HepG2 (cell line): Measurements from ENCODE around the gene KIAA1549.

Source experiments
- EP300 ChIP-seq, 3 experiments: sonication (generic) in 1 of 3; formaldehyde crosslinking in 1 of 3; IDR thresholded peaks; 2 replicates each; pipeline versions ENCODE4 v1.5.1 to v1.6.1; 2011 to 2020; ENCODE audit warnings: low read depth in 2 of 3, low read length in 2 of 3, borderline replicate concordance in 1 of 3, improper control_type of control experiment in 1 of 3, mild to moderate bottlenecking in 1 of 3, missing genetic modification reagents in 1 of 3, moderate library complexity in 1 of 3
- ZNF34 ChIP-seq: sonication (generic); formaldehyde crosslinking; IDR thresholded peaks from 2 replicates; pipeline ENCODE4 v1.4.0; 2020; ENCODE audit warnings: mild to moderate bottlenecking, missing genetic modification reagents, borderline replicate concordance
- TF ChIP-seq, protein P1 (sequence below): sonication (generic); formaldehyde crosslinking; IDR thresholded peaks from 2 replicates; pipeline ENCODE4 v1.5.0; 2020; ENCODE audit warnings: mild to moderate bottlenecking, missing genetic modification reagents, moderate library complexity

DNA sequence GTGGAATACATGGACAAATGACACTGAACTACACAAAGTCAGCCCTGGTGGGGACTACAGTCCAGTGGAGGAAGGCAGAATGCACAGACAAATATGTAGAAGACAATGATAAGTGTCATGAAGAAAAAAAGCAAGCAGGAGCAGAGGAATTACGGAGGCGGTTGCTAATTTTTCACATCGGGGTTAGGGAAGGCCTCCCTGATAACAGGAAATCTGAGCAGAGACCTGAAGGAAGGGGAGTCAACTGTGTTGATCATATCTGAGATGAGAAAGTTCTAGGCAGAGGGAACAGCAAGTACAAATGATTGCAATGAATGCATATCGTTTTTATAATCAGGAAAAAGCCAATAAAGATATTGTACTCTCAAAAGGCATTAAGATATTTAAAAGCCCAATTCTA, 14.0 kb downstream of the KIAA1549 start:
- TF ChIP-seq, protein P1, sequence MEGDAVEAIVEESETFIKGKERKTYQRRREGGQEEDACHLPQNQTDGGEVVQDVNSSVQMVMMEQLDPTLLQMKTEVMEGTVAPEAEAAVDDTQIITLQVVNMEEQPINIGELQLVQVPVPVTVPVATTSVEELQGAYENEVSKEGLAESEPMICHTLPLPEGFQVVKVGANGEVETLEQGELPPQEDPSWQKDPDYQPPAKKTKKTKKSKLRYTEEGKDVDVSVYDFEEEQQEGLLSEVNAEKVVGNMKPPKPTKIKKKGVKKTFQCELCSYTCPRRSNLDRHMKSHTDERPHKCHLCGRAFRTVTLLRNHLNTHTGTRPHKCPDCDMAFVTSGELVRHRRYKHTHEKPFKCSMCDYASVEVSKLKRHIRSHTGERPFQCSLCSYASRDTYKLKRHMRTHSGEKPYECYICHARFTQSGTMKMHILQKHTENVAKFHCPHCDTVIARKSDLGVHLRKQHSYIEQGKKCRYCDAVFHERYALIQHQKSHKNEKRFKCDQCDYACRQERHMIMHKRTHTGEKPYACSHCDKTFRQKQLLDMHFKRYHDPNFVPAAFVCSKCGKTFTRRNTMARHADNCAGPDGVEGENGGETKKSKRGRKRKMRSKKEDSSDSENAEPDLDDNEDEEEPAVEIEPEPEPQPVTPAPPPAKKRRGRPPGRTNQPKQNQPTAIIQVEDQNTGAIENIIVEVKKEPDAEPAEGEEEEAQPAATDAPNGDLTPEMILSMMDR: no peak
- TF ChIP-seq EP300 (IDR thresholded peaks at IDR 0.05; ENCODE audit: low read depth in 2 of 2, low read length in 2 of 2) (no peak), EP300 (CRISPR knock-in tag; IDR thresholded peaks at IDR 0.05; ENCODE audit: borderline replicate concordance) (no peak), ZNF34 (CRISPR knock-in tag) (no peak)
